HCT116 (cell line): ENCODE measurements around the gene AGPS. TPM values are rescaled to one million over a fixed set of nuclear protein-coding genes. Genes with fewer than 3 reads are reported as not detected.

ENCODE experiments used
- ATAC-seq: fragments of 200-7000 bp; cut with Tn5 transposase; 2 replicates; pipeline ENCODE4 v1.9.1; 2020; ENCODE audit warnings: mild to moderate bottlenecking, moderate library complexity
- BruUV-seq: library from RNA; stranded (reverse); fragments of 400-500 nt; replicated peaks from 2 replicates; lab custom pipeline; 2021; lab: Mats Ljungman, UMichigan
- CTCF ChIA-PET: fragments of 300-600 bp; sonication (Branson Sonifier 250); formaldehyde crosslinking; loops from one replicate; lab custom pipeline; 2021; ENCODE audit warnings: antibody characterized with exemption; lab: Charles Lee
- POLR2A ChIA-PET: fragments of 300-600, 350-600 bp; sonication (Branson Sonifier 250); formaldehyde crosslinking; loops from one replicate; lab custom pipeline; 2021; ENCODE audit warnings: antibody characterized with exemption; lab: Charles Lee
- RAD21 ChIA-PET, 2 experiments: fragments of 300-600 bp; sonication (Branson Sonifier 250); formaldehyde crosslinking; loops; one replicate each; lab custom pipeline; 2023; ENCODE audit warnings: low total read pairs in 2 of 2; ENCODE audit not compliant: uncharacterized antibody in 2 of 2, unreplicated experiment in 2 of 2, low non-redundant PET in 1 of 2; lab: Charles Lee
- DNase-seq: peaks from one replicate; pipeline ENCODE4 v3.0.0-alpha.2; 2010; ENCODE audit warnings: low read depth, low spot score
- H2AFZ ChIP-seq: fragments of 200-600 bp; shearing (Covaris generic), sonication (generic); 2 replicates; pipeline ENCODE4 v1.6.1; 2017; ENCODE audit warnings: low read depth, mixed run types, mixed read lengths, antibody characterized with exemption, low read length; ENCODE audit not compliant: poor library complexity, severe bottlenecking
- H3K27ac ChIP-seq: 2 replicates; pipeline ENCODE4 v1.5.1; 2012; ENCODE audit warnings: low read depth, low read length
- H3K27me3 ChIP-seq: fragments of 200-600 bp; sonication (generic); 2 replicates; pipeline ENCODE4 v1.6.1; 2016; ENCODE audit warnings: mixed run types, low read length, mixed read lengths; ENCODE audit not compliant: insufficient read depth
- H3K36me3 ChIP-seq, 2 experiments: fragments of 200-500 bp in 1 of 2; fragments of 200-600 bp in 1 of 2; sonication (Bioruptor generic) in 1 of 2; sonication (generic) in 1 of 2; 2 replicates each; pipeline versions ENCODE4 v1.5.1 to v1.6.1; 2014 to 2016; ENCODE audit warnings: low read length in 2 of 2, inconsistent platforms in 1 of 2, mixed read lengths in 1 of 2, mixed run types in 1 of 2; ENCODE audit not compliant: insufficient read depth in 2 of 2, control insufficient read depth in 1 of 2
- H3K4me1 ChIP-seq, 2 experiments: fragments of 200-600 bp in 1 of 2; sonication (generic) in 1 of 2; 2 replicates each; pipeline versions ENCODE4 v1.5.1 to v1.6.1; 2012 to 2017; ENCODE audit warnings: low read length in 2 of 2, inconsistent platforms in 1 of 2, mild to moderate bottlenecking in 1 of 2, mixed read lengths in 1 of 2, mixed run types in 1 of 2, moderate library complexity in 1 of 2; ENCODE audit not compliant: insufficient read depth in 2 of 2, control insufficient read depth in 1 of 2
- H3K4me2 ChIP-seq: fragments of 200-600 bp; sonication (generic); 2 replicates; pipeline ENCODE4 v1.6.1; 2017; ENCODE audit warnings: mixed run types, low read length, mixed read lengths
- H3K4me3 ChIP-seq, 2 experiments: fragments of 200-600 bp in 1 of 2; sonication (generic) in 1 of 2; replicated peaks in 1 of 2; 2 replicates each; pipeline ENCODE4 v1.5.1; 2011 to 2016; ENCODE audit warnings: low read length in 2 of 2, control low read depth in 1 of 2, low read depth in 1 of 2, mild to moderate bottlenecking in 1 of 2, mixed read lengths in 1 of 2, mixed run types in 1 of 2
- H3K79me2 ChIP-seq: fragments of 200-600 bp; sonication (generic); 2 replicates; pipeline ENCODE4 v1.6.1; 2017; ENCODE audit warnings: mild to moderate bottlenecking, mixed run types, low read length, moderate library complexity, mixed read lengths; ENCODE audit not compliant: insufficient read depth
- H3K9ac ChIP-seq: fragments of 200-600 bp; sonication (generic); 2 replicates; pipeline ENCODE4 v1.6.1; 2016; ENCODE audit warnings: low read length, mixed read lengths
- H3K9me2 ChIP-seq: fragments of 200-600 bp; sonication (generic), shearing (Covaris generic); 2 replicates; pipeline ENCODE4 v1.6.1; 2017; ENCODE audit warnings: mixed run types, mild to moderate bottlenecking, moderate library complexity; ENCODE audit not compliant: insufficient read depth
- H3K9me3 ChIP-seq, 2 experiments: fragments of 200-500 bp in 1 of 2; fragments of 200-600 bp in 1 of 2; sonication (Bioruptor generic) in 1 of 2; sonication (generic) in 1 of 2; 2 replicates each; pipeline ENCODE4 v1.6.1; 2014 to 2017; ENCODE audit warnings: low read length in 2 of 2, mixed read lengths in 2 of 2, inconsistent platforms in 1 of 2, low read depth in 1 of 2, mild to moderate bottlenecking in 1 of 2, mixed run types in 1 of 2, moderate library complexity in 1 of 2; ENCODE audit not compliant: control insufficient read depth in 1 of 2, insufficient read depth in 1 of 2
- H4K20me1 ChIP-seq: fragments of 200-600 bp; sonication (generic), shearing (Covaris generic); 2 replicates; pipeline ENCODE4 v1.6.1; 2017; ENCODE audit warnings: mixed run types, mild to moderate bottlenecking, moderate library complexity; ENCODE audit not compliant: insufficient read depth
- FOSL1 ChIP-seq: IDR thresholded peaks from 2 replicates; pipeline ENCODE4 v1.6.1; 2012; ENCODE audit warnings: low read depth
- JUND ChIP-seq: IDR thresholded peaks from 2 replicates; pipeline ENCODE4 v1.6.1; 2012
- TCF7L2 ChIP-seq: IDR thresholded peaks from 2 replicates; pipeline ENCODE4 v1.7.0; 2011; ENCODE audit warnings: borderline replicate concordance, inconsistent platforms; ENCODE audit not compliant: insufficient read depth, insufficient read length; ENCODE audit errors: extremely low read depth
- intact Hi-C: fragments of 100-400 bp; cut with micrococcal nuclease; formaldehyde crosslinking; loops from 2 replicates; pipeline ENCODE4 v1.10.0; 2022
- total RNA-seq: library from RNA; stranded (reverse); gene quantifications from one replicate; pipeline ENCODE4 v1.2.1, GENCODE V29; 2021; ENCODE audit not compliant: unreplicated experiment
- TF ChIP-seq, protein P1 (sequence below), 3 experiments: fragments of 200-600 bp in 1 of 3; sonication (generic) in 1 of 3; IDR thresholded peaks in 2 of 3; conservative IDR thresholded peaks in 1 of 3; 2 replicates each; pipeline ENCODE4 v1.5.1; 2012 to 2017; ENCODE audit warnings: low read depth in 2 of 3, low read length in 2 of 3, antibody characterized with exemption in 1 of 3, borderline replicate concordance in 1 of 3, control low read depth in 1 of 3, mild to moderate bottlenecking in 1 of 3, mixed read lengths in 1 of 3, mixed run types in 1 of 3, moderate library complexity in 1 of 3; ENCODE audit not compliant: insufficient read depth in 1 of 3
- TF ChIP-seq, protein P2 (sequence below): IDR thresholded peaks from 2 replicates; pipeline ENCODE4 v1.6.1; 2012; ENCODE audit warnings: low read depth
- TF ChIP-seq, protein P3 (sequence below): IDR thresholded peaks from 2 replicates; pipeline ENCODE4 v1.6.1; 2012

The AGPS gene
- total RNA-seq, 1 experiment from 2014 or later: 66.6 TPM

- Histone ChIP-seq H3K27ac (no peak overlapping the region), H4K20me1 (peaks cover 7% of the 10 kb centered on the region; the same call in 1 of the 2 replicates), H3K4me3 (no peak overlapping the region), H3K79me2 (peaks cover 94% of the 10 kb centered on the region), H2AFZ (no peak overlapping the region), H3K36me3 (no peaks in the 10 kb centered on the region), H3K9ac (no peak overlapping the region), H3K9me2 (no peaks in the 10 kb centered on the region), H3K4me2 (no peak overlapping the region), H3K4me1 (no peaks in the 10 kb centered on the region), H3K9me3 (no peaks in the 10 kb centered on the region), H3K27me3 (no peaks in the 10 kb centered on the region)
- DNase-seq (no peak), ATAC-seq (no peak)
- intact Hi-C loops: no loop called here
- CTCF ChIA-PET: interaction anchor here (0.8 to 1.5 kb wide), 2 partner anchors 11 kb away, joined by 4 to 5 read pairs; no protein-coding TSS in a partner anchor
- POLR2A ChIA-PET: interaction anchor here (1.1 kb wide), 1 partner anchor 13 kb away, joined by 3 read pairs; the partner anchor contains the start of gene AGPS
- no TSS peak for BruUV-seq
- RAD21 ChIA-PET: no interaction called here
- no peak for TF ChIP-seq TCF7L2
- no peak for TF ChIP-seq JUND
- TF ChIP-seq, protein P1, sequence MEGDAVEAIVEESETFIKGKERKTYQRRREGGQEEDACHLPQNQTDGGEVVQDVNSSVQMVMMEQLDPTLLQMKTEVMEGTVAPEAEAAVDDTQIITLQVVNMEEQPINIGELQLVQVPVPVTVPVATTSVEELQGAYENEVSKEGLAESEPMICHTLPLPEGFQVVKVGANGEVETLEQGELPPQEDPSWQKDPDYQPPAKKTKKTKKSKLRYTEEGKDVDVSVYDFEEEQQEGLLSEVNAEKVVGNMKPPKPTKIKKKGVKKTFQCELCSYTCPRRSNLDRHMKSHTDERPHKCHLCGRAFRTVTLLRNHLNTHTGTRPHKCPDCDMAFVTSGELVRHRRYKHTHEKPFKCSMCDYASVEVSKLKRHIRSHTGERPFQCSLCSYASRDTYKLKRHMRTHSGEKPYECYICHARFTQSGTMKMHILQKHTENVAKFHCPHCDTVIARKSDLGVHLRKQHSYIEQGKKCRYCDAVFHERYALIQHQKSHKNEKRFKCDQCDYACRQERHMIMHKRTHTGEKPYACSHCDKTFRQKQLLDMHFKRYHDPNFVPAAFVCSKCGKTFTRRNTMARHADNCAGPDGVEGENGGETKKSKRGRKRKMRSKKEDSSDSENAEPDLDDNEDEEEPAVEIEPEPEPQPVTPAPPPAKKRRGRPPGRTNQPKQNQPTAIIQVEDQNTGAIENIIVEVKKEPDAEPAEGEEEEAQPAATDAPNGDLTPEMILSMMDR (IDR thresholded peaks at IDR 0.05 in 2 of 3, conservative IDR thresholded peaks at IDR 0.05 in 1 of 3; ENCODE audit: borderline replicate concordance in 1 of 3, insufficient read depth in 1 of 3, low read depth in 2 of 3, low read length in 2 of 3): no peak
- TF ChIP-seq, protein P2, sequence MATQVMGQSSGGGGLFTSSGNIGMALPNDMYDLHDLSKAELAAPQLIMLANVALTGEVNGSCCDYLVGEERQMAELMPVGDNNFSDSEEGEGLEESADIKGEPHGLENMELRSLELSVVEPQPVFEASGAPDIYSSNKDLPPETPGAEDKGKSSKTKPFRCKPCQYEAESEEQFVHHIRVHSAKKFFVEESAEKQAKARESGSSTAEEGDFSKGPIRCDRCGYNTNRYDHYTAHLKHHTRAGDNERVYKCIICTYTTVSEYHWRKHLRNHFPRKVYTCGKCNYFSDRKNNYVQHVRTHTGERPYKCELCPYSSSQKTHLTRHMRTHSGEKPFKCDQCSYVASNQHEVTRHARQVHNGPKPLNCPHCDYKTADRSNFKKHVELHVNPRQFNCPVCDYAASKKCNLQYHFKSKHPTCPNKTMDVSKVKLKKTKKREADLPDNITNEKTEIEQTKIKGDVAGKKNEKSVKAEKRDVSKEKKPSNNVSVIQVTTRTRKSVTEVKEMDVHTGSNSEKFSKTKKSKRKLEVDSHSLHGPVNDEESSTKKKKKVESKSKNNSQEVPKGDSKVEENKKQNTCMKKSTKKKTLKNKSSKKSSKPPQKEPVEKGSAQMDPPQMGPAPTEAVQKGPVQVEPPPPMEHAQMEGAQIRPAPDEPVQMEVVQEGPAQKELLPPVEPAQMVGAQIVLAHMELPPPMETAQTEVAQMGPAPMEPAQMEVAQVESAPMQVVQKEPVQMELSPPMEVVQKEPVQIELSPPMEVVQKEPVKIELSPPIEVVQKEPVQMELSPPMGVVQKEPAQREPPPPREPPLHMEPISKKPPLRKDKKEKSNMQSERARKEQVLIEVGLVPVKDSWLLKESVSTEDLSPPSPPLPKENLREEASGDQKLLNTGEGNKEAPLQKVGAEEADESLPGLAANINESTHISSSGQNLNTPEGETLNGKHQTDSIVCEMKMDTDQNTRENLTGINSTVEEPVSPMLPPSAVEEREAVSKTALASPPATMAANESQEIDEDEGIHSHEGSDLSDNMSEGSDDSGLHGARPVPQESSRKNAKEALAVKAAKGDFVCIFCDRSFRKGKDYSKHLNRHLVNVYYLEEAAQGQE: no peak
- TF ChIP-seq, protein P3, sequence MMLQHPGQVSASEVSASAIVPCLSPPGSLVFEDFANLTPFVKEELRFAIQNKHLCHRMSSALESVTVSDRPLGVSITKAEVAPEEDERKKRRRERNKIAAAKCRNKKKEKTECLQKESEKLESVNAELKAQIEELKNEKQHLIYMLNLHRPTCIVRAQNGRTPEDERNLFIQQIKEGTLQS: no peak
- TF ChIP-seq FOSL1: no peak
Measured at GRCh38 chr2:177405029-177405692, 12.6 kb downstream of the AGPS start.
